NCI-H526 (cell line): ENCODE results near the gene IFNAR1.
"Not testable (repeated sequence)": the region's sequence is repeated elsewhere in the genome, so short reads cannot be mapped to it uniquely, and the experiment has no call there.

Experiments
- DNase-seq, 2 experiments: peaks; one replicate each; lab custom pipeline; 2025; lab: John Stamatoyannopoulos, UW

Gene IFNAR1

GRCh38 chr21:33348706-33349105 lies 23.9 kb downstream of the IFNAR1 start:
- DNase-seq: no peak

- no peak for DNase-seq
Observed at GRCh38 chr21:33350676-33351075, 25.9 kb downstream of the IFNAR1 start.

GRCh38 chr21:33355355-33355754 lies 30.6 kb downstream of the IFNAR1 start:
- no peak for DNase-seq

GRCh38 chr21:33355996-33356395 lies 31.2 kb downstream of the IFNAR1 start:
- DNase-seq: no peak

GRCh38 chr21:33357177-33357576 lies 32.4 kb downstream of the IFNAR1 start:
- DNase-seq: no peak

GRCh38 chr21:33359446-33359845 lies 34.7 kb downstream of the IFNAR1 start:
- DNase-seq: no peak

GRCh38 chr21:33360281-33360680 lies 35.5 kb downstream of the IFNAR1 start:
- no peak for DNase-seq

GRCh38 chr21:33360881-33361602 lies 36.3 kb downstream of the IFNAR1 start:
- DNase-seq: peak; percentile 53 to 83

- peak; percentile 85 to 88 for DNase-seq
Observed at GRCh38 chr21:33362044-33362555, 37.3 kb downstream of the IFNAR1 start.

GRCh38 chr21:33363911-33364609 lies 39.3 kb downstream of the IFNAR1 start:
- DNase-seq: not testable (repeated sequence)

- DNase-seq: no peak
Observed at GRCh38 chr21:33364830-33365229, 40.1 kb downstream of the IFNAR1 start.

GRCh38 chr21:33367309-33367973 lies 42.7 kb downstream of the IFNAR1 start:
- DNase-seq: peak in 1 of 2 experiments; percentile 4

- no peak for DNase-seq
Observed at GRCh38 chr21:33368124-33368523, 43.4 kb downstream of the IFNAR1 start.

GRCh38 chr21:33368576-33368975 lies 43.8 kb downstream of the IFNAR1 start:
- no peak for DNase-seq

- DNase-seq: no peak
Observed at GRCh38 chr21:33369586-33369985, 44.8 kb downstream of the IFNAR1 start.

GRCh38 chr21:33370305-33370704 lies 45.5 kb downstream of the IFNAR1 start:
- DNase-seq: no peak

GRCh38 chr21:33371366-33371765 lies 46.6 kb downstream of the IFNAR1 start:
- no peak for DNase-seq

- DNase-seq: no peak
Observed at GRCh38 chr21:33372582-33372981, 47.8 kb downstream of the IFNAR1 start.

GRCh38 chr21:33373451-33373850 lies 48.7 kb downstream of the IFNAR1 start:
- no peak for DNase-seq

- DNase-seq: no peak
Observed at GRCh38 chr21:33374080-33374449, 49.3 kb downstream of the IFNAR1 start.

GRCh38 chr21:33374450-33375096 lies 49.8 kb downstream of the IFNAR1 start:
- DNase-seq: peak in 1 of 2 experiments; percentile 36

GRCh38 chr21:33375101-33375644 lies 50.4 kb downstream of the IFNAR1 start:
- no peak for DNase-seq
